Activated CD4-positive, CD25-positive, alpha-beta regulatory T cell treated with anti-CD3 and anti-CD28 coated beads, Interleukin-2, amount 50 U/mL, for 16 hours (primary cell): ENCODE results near the gene COX10.

Experiments
- DNase-seq: peaks from one replicate; pipeline ENCODE4 v3.0.0-alpha.2; 2020; ENCODE audit warnings: low read depth, low spot score

The COX10 gene

DNA sequence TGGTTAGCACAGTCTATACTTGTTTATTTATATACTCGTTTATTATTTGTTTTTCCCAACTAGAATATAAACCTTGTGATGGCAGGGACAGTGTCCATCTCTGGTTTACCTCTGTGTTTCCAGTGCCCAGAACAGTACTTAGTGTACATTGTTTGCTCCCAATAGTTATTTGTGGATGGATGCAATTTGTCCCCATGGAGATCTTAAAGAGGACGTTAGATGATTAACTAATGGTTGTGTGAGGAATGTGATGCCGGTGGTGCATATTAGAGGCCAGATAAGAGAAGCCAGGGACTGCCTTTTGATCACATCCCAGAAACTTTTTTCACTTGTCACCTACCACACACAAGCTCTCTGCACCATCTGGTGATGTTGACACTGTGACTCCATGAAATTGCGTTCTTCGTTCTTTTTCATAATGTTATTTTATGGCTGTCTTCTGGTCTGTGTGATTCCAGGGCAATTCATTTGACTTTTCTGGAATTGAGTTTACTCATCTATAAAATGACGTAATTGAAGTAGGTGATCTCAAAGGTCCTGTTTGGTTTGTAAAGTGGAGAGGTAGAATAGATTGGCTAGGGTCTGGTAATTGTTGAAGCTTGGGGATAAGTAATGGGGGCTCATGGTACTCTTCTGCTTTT lies 1.2 kb downstream of the COX10 start:
- DNase-seq = no peak

DNA sequence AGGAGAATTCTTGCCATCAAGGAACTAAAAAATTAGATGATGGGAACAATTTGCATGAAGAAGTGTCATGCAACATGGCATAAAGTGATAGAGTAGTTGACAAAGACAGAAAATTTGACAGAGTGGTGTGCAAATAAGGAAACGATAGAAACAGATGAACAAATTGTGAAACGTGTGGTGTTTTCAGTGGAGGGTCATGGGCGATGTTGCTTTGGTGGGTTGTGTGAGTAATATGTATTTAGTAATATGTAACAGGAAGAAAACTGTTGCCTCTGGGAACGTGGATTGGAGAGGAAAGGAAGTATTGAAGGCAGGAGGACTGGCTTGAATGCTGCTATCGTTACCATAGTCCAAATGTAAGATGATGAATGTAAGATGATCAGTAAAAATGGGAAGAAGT lies 3.6 kb downstream of the COX10 start:
- DNase-seq = no peak

DNA sequence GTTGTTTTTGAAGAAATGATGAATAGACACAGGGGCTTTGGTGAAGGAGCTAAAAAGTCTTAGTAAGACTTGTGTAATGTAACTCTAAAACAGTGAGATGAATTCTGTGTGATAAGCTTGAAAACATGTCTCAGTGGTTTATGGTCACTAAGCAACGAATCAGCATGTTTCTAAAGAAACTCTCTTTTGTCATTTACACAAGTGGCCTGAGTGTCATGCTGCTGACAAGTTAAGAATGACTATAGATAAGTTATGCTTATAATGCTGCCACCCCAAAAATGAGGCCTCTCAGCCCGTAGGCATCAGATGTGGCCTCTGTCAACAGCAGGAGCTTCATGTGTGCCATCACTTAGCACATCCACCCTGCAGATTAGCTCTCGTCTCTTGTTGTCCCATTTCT lies 8.7 kb downstream of the COX10 start:
- DNase-seq = no peak

DNA sequence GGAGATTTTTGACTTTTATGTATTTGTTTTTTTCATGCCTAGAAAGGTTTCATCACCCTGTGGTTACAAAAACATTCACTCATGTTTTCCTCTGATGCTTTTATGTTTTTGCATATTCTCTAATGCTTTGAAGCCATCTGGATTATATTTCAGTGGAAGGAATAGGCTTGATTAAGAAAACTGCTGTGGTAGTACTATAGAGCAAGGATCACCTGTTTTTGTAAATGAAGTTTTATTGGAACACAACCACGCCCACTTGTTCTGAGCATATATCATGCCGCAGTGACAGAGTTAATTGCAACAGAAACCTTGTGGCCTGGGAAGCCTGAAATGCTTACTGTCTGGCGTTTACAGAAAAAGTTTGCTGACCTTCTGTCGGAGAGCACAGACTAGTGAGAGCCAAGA lies 11.5 kb downstream of the COX10 start:
- DNase-seq = no peak

GRCh38 chr17:14082848-14083247 lies 13.5 kb downstream of the COX10 start:
- DNase-seq = no peak

DNA sequence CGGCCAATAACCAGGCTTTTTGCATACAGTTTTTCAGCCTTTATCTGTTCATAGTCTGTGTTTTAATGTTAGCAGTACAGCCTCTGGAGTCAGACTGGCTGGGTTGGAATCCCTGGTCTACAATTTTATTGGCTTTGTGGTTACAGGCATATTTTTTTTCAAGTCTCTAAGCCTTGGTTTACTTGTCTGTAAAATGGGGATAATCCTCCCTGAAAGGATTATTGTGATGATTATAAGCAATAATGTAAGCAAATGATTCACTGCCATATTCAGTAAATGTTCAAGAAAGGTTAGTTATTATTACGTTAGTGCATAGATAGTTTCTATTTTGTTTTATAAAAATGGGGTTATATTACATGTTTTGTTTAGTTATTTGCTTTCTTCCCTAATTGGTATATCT lies 15.7 kb downstream of the COX10 start:
- no peak for DNase-seq

DNA sequence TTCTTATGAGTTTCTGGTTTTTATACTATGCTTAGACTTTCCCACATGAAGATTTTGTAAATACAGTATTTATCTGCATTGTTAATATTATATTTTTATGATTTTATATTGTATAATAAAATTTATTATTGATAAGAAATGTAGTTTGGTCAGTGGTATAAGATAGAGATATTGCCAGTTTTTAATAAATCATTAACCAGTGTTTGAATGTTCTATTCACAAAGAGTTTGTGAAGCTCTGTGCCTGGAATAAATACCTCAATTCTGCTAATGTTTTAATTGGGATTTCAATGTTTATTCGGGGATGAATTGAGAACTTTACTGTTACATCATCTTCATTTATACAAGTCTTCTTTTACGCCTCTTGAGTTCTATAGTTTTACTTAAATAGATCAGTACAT lies 16.9 kb downstream of the COX10 start:
- DNase-seq = no peak

GRCh38 chr17:14089179-14089578 lies 19.9 kb downstream of the COX10 start:
- DNase-seq = no peak

DNA sequence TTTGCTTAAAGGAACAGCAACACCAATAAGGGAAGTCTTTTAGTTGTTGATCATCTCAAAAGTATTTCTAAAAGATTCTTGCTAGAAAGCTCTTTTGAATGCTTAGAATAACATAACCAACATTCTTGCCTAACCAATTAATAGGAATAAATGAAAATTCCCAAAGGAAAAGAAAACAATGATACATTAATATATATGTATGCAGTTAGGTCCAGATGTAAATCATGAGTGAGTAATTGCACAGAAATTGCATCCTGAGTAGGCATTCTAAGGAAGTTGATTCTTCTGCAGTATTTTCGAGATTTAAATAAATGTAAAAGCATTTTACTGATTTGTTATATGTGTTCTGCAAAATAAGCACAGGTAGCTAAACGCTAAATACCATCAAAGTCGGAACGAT lies 22.1 kb downstream of the COX10 start:
- no peak for DNase-seq

DNA sequence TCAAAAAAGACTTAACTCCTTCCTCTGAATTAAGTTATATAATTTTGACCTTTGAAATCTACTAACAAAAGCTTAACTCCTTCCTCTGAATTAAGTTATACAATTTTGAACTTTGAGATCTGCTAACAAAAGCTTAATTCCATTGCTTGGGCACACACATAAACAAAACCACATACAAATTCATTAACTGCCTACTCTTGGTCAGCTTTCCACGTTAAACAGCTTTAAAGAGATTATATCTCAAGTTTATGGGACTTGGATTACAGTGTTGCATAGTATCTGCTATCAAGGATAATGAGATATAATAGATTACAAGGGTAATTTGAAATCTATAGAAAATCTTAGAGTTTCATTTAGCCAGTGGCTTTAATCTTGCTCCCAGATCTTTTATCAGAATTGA lies 23.5 kb downstream of the COX10 start:
- no peak for DNase-seq

GRCh38 chr17:14094676-14095601 lies 25.6 kb downstream of the COX10 start:
- DNase-seq = no peak

GRCh38 chr17:14095631-14096030 lies 26.3 kb downstream of the COX10 start:
- no peak for DNase-seq

GRCh38 chr17:14098246-14098645 lies 28.9 kb downstream of the COX10 start:
- DNase-seq = no peak

DNA sequence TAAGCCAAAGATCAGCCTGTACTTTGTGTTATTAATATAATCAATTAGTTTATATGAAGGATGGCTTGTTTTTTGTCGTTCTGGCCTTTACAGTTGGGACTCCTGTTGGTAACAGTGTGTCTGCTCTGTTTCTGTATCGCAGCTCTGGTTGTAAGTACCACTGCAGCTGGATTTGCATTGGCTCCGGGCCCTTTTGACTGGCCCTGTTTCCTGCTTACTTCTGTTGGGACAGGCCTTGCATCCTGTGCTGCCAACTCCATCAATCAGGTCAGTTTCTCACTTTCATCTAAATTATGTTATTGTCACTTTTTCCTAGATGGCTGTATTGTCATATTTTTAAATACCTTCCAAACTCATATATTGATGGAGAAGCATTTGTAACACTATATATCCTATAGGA lies 32.7 kb downstream of the COX10 start:
- no peak for DNase-seq

DNA sequence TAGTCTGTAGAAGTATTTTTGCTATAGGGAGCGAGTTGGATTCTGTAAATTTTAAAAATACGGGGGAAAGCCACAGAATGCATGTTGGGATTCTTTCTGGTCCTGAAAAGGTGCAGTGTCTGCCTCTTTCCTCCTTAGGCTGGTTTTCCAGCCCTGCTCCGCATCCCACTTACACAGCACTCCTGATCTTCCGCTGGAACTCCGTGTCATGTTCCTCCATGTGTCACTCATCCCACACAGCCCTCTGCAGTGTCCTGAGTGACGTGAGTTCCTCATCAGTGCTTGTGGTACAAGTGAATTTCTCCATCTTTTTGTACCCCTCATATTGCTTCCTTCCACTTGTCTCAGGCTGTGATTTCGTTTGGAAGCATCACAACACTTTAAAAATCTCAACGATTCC lies 34.5 kb downstream of the COX10 start:
- no peak for DNase-seq

- no peak for DNase-seq
Measured at GRCh38 chr17:14104734-14105133, 35.4 kb downstream of the COX10 start.

GRCh38 chr17:14107889-14108288 lies 38.6 kb downstream of the COX10 start:
- no peak for DNase-seq

DNA sequence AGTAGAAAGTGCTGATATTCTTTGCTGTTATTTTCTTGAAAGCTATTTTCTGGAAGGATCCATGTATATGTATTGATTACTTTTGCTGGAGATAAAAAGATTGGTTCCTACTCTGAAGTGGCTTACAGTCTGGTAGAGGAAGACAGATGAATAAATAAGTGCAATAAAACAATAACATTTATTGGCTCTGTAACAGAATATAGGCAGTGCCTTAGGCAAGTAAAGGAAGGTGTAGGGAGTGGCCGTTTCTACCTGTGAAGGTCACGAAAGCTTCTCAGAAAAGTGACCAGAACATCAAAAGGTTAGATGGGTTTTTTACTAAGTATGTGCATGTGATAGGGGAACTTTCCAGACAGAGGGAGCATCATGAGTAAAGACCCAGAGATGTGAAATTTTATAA lies 43.1 kb downstream of the COX10 start:
- DNase-seq = no peak

DNA sequence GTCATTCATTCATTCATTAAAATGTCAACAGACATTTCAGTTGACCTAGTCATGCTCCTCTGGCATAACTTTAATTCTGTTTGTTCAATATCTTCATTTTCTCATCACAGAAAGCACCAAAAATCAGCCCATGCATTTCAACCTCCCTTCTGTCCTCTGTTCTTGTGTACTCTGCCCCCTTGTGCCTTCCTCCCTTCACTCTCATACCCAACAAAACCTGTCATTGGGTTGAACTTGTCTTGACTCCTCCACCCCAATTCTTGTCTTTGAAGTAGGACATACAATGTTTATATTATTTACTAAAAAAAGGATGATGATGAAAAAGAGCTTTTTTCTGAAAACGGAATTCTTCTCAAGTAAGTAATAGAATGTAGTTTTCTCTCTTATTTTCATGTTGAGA lies 43.8 kb downstream of the COX10 start:
- no peak for DNase-seq

DNA sequence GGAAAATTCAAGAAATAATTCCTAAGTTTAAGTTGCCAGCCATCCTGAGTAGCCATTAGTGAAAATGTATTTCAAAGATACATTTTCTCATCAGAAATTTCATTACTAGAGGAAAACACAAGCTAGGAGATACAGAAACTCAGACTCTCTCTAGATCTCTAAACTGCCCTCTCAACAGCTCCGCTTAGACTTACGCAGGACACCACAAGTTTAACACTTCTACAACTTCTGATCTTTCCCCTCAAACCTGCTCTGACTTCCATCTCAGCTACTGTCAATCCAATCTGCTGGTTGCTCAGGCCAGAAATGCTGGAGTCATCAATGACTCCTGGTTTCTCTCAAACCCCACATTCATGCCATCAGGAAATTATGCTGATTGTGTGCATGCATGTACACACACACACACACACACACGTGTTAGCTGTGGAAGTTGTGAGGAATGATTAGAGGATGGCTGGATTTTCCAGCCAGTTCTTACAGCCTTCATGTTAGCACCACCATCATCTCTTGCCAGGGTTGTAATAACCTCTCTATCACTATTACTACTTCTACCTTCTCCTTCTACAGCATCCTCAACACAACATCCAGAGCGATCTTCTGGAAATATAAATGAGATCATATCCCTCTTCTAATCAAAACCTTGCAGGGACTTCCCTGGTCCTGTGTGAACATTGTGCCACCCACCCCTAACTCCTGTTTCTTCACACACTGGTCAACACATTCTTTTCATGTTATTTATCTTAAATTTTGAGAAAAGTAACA lies 47.1 kb downstream of the COX10 start:
- DNase-seq = no peak

DNA sequence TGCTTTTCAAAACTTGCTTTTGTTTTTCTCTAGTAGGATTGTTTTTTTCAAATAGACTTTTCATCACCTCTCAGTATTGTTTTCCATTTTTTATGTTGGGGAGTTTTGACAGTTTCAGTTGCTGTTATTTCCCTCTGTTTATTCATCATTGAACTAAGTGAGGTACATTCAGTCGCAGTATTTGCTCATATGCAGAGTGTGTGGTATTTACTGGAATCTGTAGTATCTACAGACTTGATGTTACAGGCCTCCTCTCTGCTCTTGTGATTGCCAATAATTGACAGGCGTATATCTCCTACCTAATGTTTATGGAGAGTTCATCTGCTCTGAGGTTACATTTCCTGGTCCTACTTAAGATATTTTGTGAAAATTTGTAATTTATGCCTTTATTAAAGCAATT lies 49.6 kb downstream of the COX10 start:
- DNase-seq = no peak

- DNase-seq = no peak
Measured at GRCh38 chr17:14119546-14119945, 50.2 kb downstream of the COX10 start.

- no peak for DNase-seq
Measured at GRCh38 chr17:14121952-14122351, 52.6 kb downstream of the COX10 start.
